ENCODE data around the gene ADPRHL1. TPM values are rescaled to one million over a fixed set of nuclear protein-coding genes. Genes with fewer than 3 reads are reported as not detected.

Gene ADPRHL1
- total and polyA plus RNA-seq, 2 donors (not counting 1 experiment from before 2014, with no cell fraction given): 0.59 to 1.5 TPM

DNA sequence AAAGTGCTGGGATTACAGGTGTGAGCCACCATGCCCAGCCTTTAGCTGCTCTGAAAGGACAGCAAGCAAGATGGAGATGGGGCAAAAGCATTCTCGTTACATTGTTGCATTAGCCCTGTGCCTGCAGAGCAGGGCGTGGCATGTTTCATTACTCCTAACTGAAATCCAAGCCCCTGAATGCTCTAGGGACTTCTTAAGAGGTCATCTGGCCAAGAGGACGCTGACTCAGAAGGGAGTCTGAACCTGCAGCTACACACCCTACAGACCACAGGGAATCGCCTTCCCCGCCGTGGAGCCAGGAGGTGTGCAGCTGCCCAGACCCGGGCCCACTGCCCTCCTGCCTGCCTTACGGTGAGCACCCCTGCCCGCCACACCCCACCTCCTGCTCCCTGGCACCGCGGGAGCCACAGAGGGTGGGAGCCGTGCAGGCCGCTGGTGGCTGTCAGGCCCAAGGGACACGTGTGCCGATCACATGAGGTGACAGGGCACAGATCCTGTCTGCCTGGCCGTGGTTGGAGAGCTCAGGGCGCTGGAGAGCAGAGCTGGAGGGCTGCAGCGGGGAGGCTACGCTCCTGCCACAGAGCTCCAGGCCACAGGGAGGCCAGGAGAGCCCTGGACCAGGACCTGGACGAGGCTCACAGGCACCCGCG is 27.2 kb downstream of the ADPRHL1 start:
- no peak overlapping the region for H3K4me3 ChIP-seq (replicated peaks in 1 of 4; ENCODE audit: control extremely low read depth in 1 of 4, insufficient read depth in 1 of 4, low read depth in 3 of 4, low read length in 4 of 4)
- H3K36me3 ChIP-seq (ENCODE audit: control insufficient read depth, insufficient read depth, low read length): no peaks in the 10 kb centered on the region
- TF ChIP-seq EZH2 (IDR thresholded peaks at IDR 0.05; ENCODE audit: low read length, missing control alignments): no peak
- TF ChIP-seq, protein P1, sequence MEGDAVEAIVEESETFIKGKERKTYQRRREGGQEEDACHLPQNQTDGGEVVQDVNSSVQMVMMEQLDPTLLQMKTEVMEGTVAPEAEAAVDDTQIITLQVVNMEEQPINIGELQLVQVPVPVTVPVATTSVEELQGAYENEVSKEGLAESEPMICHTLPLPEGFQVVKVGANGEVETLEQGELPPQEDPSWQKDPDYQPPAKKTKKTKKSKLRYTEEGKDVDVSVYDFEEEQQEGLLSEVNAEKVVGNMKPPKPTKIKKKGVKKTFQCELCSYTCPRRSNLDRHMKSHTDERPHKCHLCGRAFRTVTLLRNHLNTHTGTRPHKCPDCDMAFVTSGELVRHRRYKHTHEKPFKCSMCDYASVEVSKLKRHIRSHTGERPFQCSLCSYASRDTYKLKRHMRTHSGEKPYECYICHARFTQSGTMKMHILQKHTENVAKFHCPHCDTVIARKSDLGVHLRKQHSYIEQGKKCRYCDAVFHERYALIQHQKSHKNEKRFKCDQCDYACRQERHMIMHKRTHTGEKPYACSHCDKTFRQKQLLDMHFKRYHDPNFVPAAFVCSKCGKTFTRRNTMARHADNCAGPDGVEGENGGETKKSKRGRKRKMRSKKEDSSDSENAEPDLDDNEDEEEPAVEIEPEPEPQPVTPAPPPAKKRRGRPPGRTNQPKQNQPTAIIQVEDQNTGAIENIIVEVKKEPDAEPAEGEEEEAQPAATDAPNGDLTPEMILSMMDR (conservative IDR thresholded peaks at IDR 0.05 in 1 of 2, IDR thresholded peaks at IDR 0.05 in 1 of 2; ENCODE audit: low read depth in 1 of 2, low read length in 2 of 2): no peak
- no peak overlapping the region for H2AFZ ChIP-seq (ENCODE audit: low read length)
- H3K4me2 ChIP-seq (ENCODE audit: extremely low read depth, insufficient read depth, low read length): no peak overlapping the region
- H3K27ac ChIP-seq (ENCODE audit: insufficient read depth, low read length): no peak overlapping the region
- H3K9me3 ChIP-seq (ENCODE audit: control insufficient read depth, insufficient read depth, low read depth, low read length): no peaks in the 10 kb centered on the region
- no peaks in the 10 kb centered on the region for H3K27me3 ChIP-seq (ENCODE audit: control insufficient read depth, insufficient read depth, low read length)
- peak in 1 of 2 donors; percentile 39 for DNase-seq (ENCODE audit: low read depth in 2 of 2)
- no peaks in the 10 kb centered on the region for H4K20me1 ChIP-seq (ENCODE audit: control insufficient read depth, extremely low read depth, insufficient read depth, low read length)
- H3K79me2 ChIP-seq (ENCODE audit: control insufficient read depth, insufficient read depth, low read length): no peaks in the 10 kb centered on the region
- H3K9ac ChIP-seq (ENCODE audit: insufficient read depth, low read length): no peak overlapping the region
- peaks cover 3% of the 10 kb centered on the region for H3K4me1 ChIP-seq (ENCODE audit: control insufficient read depth, extremely low read depth, insufficient read depth, low read length)

DNA sequence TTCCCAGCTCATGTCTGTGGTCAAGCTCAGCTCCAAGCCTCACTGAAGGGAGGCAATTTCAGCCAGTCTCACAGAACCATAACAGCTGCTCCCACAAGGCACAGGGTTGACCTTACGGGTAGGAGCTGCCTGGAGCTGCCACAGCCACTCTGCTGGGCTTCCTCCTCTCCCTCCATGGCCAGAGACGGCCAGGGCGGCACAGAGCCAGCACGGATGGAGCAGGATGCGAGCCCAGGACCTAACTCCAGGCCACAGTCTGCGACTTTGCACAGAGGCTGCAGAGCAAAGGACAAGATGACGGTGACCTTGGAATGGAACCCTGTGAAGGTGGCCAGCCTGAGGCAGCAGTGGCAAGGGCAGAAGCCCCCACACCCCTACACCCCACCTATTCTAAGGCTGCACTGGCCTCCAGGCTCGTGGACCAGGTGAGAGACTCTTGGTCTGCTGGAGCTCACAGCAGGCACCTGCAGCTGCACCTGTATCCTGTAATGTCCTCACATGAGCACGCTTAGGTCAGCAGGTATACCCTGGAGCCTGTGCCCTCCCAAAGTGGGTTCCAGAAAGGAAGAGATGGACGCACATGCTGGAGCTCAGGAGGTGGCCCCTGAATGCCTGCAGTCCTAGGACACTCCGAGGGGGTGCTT is 29.6 kb downstream of the ADPRHL1 start:
- Histone ChIP-seq H3K27ac (ENCODE audit: insufficient read depth, low read length) (no peak overlapping the region), H3K79me2 (ENCODE audit: control insufficient read depth, insufficient read depth, low read length) (no peaks in the 10 kb centered on the region), H4K20me1 (ENCODE audit: control insufficient read depth, extremely low read depth, insufficient read depth, low read length) (no peaks in the 10 kb centered on the region), H3K36me3 (ENCODE audit: control insufficient read depth, insufficient read depth, low read length) (no peaks in the 10 kb centered on the region), H3K4me1 (ENCODE audit: control insufficient read depth, extremely low read depth, insufficient read depth, low read length) (peaks cover 3% of the 10 kb centered on the region), H3K4me3 (replicated peaks in 1 of 4; ENCODE audit: control extremely low read depth in 1 of 4, insufficient read depth in 1 of 4, low read depth in 3 of 4, low read length in 4 of 4) (no peak overlapping the region), H3K9ac (ENCODE audit: insufficient read depth, low read length) (no peak overlapping the region), H2AFZ (ENCODE audit: low read length) (no peak overlapping the region), H3K9me3 (ENCODE audit: control insufficient read depth, insufficient read depth, low read depth, low read length) (no peaks in the 10 kb centered on the region), H3K27me3 (ENCODE audit: control insufficient read depth, insufficient read depth, low read length) (no peaks in the 10 kb centered on the region), H3K4me2 (ENCODE audit: extremely low read depth, insufficient read depth, low read length) (no peak overlapping the region)
- TF ChIP-seq, protein P1 (conservative IDR thresholded peaks at IDR 0.05 in 1 of 2, IDR thresholded peaks at IDR 0.05 in 1 of 2; ENCODE audit: low read depth in 1 of 2, low read length in 2 of 2): no peak
- no peak for TF ChIP-seq EZH2 (IDR thresholded peaks at IDR 0.05; ENCODE audit: low read length, missing control alignments)
- DNase-seq (ENCODE audit: low read depth in 2 of 2): no peak

DNA sequence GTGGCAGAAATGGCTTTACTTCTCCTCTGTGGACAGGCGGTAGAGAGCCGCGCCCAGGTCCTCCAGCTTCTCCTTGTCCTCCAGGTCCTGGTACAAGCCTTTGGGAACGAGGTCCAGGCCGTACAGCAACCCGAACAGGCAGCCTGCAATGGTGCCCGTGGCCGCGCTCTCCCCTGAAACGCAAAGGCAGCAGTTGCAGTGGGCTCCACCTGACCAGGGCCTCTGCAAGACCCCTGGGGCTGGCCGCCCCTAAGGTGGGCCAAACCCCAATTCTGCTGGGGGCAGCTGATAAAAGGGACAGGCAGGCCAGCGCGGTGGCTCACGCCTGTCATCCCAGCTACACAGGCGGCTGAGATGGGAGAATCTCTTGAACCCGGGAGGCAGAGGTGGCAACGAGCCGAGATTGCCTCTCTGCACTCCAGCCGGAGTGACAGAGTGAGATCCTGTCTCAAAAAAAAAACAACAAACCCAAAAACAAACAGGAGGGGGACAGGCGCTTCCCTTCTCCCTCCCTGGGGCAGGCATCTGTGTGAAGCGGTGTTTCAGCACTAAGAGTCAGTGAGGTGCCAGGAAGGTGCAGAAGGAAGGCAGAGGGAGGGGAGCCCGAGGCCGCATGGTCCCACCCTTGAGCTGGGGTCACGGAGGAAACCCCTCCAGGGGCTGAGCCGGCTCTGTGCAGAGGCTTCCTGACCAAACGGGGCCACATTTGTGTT is 30.3 kb downstream of the ADPRHL1 start:
- Histone ChIP-seq H3K9me3 (ENCODE audit: control insufficient read depth, insufficient read depth, low read depth, low read length) (no peaks in the 10 kb centered on the region), H3K36me3 (ENCODE audit: control insufficient read depth, insufficient read depth, low read length) (no peaks in the 10 kb centered on the region), H4K20me1 (ENCODE audit: control insufficient read depth, extremely low read depth, insufficient read depth, low read length) (no peaks in the 10 kb centered on the region), H2AFZ (ENCODE audit: low read length) (no peak overlapping the region), H3K4me1 (ENCODE audit: control insufficient read depth, extremely low read depth, insufficient read depth, low read length) (peaks cover 3% of the 10 kb centered on the region), H3K27me3 (ENCODE audit: control insufficient read depth, insufficient read depth, low read length) (no peaks in the 10 kb centered on the region), H3K4me2 (ENCODE audit: extremely low read depth, insufficient read depth, low read length) (no peak overlapping the region), H3K4me3 (replicated peaks in 1 of 4; ENCODE audit: control extremely low read depth in 1 of 4, insufficient read depth in 1 of 4, low read depth in 3 of 4, low read length in 4 of 4) (no peak overlapping the region), H3K9ac (ENCODE audit: insufficient read depth, low read length) (no peak overlapping the region), H3K27ac (ENCODE audit: insufficient read depth, low read length) (no peak overlapping the region), H3K79me2 (ENCODE audit: control insufficient read depth, insufficient read depth, low read length) (no peaks in the 10 kb centered on the region)
- TF ChIP-seq EZH2 (IDR thresholded peaks at IDR 0.05; ENCODE audit: low read length, missing control alignments): no peak
- TF ChIP-seq, protein P1 (conservative IDR thresholded peaks at IDR 0.05 in 1 of 2, IDR thresholded peaks at IDR 0.05 in 1 of 2; ENCODE audit: low read depth in 1 of 2, low read length in 2 of 2): no peak
- DNase-seq (ENCODE audit: low read depth in 2 of 2): no peak

Data from fibroblast of lung (primary cell).